Hematopoietic multipotent progenitor cell treated with erythropoietin and hydrocortisone succinate and interleukin-3 and kit ligand, for 4 days (in vitro differentiated cells): ENCODE results near the gene COPS6.
"Not testable (repeated sequence)": the region's sequence is repeated elsewhere in the genome, so short reads cannot be mapped to it uniquely, and the experiment has no call there.

ENCODE experiments used
- DNase-seq: peaks from one replicate; pipeline ENCODE4 v3.0.0-alpha.2; 2015

The COPS6 gene

GRCh38 chr7:100127866-100128636 is 39.3 kb downstream of the COPS6 start:
- DNase-seq = peak; percentile 69

GRCh38 chr7:100128637-100128963 is 39.8 kb downstream of the COPS6 start:
- no peak for DNase-seq

- DNase-seq = not testable (repeated sequence)
These were observed 41.4 kb downstream of the COPS6 start for GRCh38 chr7:100130220-100130607.

GRCh38 chr7:100130608-100131453 is 42.1 kb downstream of the COPS6 start:
- DNase-seq = peak; percentile 85

- no peak for DNase-seq
These were observed 43.4 kb downstream of the COPS6 start for GRCh38 chr7:100132126-100132525.

- DNase-seq = peak; percentile 84
These were observed 44.0 kb downstream of the COPS6 start for GRCh38 chr7:100132697-100133151.

GRCh38 chr7:100137851-100138760 is 49.3 kb downstream of the COPS6 start:
- no peak for DNase-seq

- DNase-seq = peak; percentile 60
These were observed 52.8 kb downstream of the COPS6 start for GRCh38 chr7:100141555-100141949.
